NCI-H1436 treated with DMSO at 0.1 percent for 48 hours (cell line): ENCODE data around the gene CATSPERB.
"Not testable (repeated sequence)": the region's sequence is repeated elsewhere in the genome, so short reads cannot be mapped to it uniquely, and the experiment has no call there.

ENCODE experiments used
- DNase-seq: peaks from one replicate; lab custom pipeline; 2025; lab: John Stamatoyannopoulos, UW

CATSPERB gene

DNA sequence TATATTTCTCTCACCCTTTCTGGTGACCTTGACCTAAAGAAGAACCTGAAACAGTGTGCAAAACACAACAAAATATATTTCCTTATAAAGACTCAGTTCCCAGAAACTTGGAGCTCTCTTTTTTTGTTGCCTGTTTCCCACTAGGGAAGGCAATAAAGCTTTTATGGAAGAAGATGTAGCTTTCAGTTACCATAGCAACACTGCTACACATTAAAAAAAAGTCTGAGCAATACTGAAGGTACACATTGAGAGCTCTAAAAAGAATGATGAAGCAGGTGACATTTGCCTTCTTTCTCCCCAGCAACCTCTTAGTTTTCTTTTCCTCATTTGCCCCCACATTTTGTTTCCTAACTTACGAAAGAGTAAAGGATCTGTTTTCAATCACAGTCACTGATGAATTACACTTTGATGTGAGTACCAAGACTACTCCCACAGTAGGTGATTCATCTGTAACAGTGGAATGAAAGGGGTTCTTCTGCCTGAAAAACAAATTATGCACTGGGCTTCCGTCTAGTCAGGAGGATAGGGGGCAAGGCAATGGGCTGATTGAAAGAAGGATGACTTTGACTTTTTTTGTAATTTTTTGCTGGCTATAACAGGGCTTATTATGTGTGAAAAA, 1.1 kb upstream of the CATSPERB start:
- DNase-seq = no peak

DNA sequence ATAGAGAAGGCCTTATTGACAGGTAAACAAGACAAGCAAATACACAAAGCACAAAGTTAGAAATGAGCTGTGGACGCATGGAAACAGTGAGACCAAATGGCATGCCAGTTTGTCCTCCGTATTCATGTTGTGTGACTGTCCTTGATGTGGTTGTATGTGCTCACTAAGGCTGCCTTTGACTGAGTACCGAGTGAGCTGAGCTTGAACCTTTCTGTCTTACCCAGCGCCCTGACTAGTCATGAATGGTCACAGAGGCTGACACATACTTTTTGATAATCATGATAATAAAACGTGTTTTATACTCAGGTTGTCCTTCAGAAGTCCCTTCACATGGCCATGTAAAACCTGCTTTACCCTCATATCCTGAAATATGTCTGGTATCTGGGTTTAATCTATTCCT, 553 bp upstream of the CATSPERB start:
- DNase-seq = no peak

DNA sequence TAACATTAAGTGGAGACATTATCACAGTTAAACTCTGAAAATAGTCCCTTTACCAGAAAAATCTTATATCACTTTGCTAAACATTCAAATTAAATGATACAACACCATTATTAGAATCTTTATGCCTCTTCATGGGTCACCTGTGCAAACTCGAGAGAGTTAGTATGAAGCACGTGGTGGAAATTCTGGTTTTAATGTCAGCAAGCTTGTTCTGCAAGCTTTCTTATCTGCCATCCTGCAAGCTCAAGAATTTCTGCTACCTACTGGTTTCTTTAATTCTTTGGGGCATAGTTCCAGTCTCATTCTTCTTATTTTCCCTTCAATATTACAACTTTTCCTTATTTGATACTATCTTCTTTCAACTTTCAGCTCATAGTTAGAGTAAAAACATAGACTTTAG, 868 bp downstream of the CATSPERB start:
- DNase-seq = no peak

DNA sequence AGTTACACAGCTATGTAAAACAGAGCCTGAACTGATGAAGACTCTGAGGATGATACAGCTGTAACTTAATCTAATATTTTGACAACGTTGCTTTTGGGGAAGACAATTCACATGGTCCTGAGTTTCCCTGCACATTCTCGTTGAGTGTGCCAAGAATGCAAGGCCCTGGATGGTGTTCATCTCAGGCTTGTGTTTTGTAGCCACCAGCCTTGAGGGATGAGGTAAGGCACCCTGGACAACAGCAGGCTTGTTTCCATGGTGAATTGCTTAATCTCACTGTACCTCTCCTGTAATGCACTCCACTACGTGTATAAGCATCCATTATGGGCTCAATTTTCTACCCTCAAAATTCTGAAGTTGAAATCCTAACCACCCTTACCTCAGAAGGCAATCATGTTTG, 2.1 kb downstream of the CATSPERB start:
- no peak for DNase-seq

DNA sequence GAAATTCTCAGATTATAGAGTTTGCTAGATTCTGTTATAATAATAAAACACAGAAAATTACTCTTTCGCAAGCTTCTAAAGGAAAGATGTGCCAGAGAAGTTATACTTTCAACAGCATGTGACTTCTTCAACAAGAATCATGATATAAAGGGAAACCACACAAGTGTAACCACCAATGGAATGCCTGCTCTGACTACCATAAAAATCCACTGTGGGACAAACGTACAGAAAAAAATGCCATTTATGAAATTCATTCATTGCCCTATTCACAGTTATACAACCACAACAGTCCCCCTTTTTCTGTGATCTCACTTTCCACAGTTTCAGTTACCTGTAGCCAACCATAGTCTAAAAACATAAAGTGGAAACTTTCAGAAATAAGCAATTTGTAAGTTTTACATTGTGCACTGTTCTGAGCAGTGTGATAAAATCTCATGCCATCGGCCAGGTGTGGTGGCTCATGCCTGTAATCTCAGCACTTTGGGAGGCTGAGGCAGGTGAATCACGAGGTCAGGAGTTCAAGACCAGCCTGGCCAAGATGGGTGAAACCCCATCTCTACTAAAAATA, 3.2 kb downstream of the CATSPERB start:
- no peak for DNase-seq

DNA sequence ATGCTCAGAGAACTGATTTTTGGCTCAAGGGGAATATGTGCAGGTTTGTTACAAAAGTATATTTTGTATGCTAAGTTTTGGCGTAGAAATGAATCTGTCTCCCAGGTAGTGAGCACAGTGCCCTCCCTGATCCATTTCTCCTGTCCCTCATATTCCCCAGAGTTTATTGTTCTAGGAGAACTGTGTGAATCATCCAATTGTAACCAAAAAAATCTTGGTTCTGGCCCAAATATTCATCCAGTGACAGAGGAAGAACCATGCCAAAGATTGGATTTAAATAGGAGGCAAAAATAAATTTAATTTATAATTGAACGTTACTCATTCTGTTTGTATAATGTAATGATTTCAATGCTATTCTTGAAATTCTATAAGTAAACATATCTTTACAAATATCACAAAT, 4.8 kb downstream of the CATSPERB start:
- no peak for DNase-seq

DNA sequence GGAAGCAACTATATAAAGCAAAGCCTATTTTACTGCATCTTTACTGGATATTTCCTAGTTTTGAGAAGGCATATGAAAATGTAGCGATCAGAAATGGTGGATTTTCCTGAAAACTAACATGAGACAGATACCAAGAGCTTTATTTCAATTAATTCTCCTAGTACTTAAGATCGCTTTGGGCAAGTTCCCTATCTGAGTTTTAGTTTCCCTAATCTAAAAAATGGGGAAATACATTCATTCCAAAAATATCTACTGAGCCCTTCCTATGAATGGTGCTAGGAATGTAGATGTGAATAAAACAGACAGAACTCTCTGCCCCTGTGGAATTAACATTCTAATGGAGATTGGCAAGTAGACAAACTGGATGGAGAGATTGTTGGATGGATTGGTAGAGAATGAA, 8.4 kb downstream of the CATSPERB start:
- no peak for DNase-seq

DNA sequence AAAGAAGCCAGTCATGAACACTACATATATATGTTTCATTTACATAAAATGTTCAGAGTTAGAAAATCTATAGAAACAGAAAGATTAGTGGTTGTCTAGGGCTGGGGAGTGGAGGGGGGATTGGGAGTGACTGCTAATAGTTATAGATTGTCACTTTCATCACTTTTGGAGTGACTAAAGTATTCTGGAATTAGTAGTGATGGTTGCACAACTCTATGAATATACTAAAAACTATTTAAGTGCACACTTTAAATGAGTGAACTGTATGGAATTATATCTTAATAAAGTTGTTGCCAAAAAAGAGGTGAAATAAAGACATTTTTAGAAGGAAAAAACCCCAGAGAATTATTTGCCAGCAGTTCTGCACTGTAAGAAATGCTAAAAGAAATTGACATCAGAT, 9.5 kb downstream of the CATSPERB start:
- DNase-seq = no peak

DNA sequence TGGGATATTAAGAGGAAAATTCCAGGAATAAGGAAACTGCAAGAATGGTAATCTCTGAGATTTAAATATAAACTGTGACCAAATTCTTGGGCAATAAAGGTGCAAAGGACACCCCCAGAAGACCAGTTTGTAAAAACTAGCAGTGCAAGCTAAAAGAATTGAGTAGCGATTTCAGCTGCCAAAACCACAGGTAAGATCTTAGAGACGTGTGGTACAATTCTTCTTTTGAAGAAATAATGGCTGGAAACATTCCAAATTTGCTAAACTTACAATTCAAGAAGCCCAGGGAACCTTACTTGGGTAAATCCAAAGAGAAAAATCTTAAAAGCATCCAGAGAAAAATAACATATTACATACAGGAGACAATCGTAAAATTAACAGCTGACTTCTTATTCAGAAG, 12.0 kb downstream of the CATSPERB start:
- no peak for DNase-seq

DNA sequence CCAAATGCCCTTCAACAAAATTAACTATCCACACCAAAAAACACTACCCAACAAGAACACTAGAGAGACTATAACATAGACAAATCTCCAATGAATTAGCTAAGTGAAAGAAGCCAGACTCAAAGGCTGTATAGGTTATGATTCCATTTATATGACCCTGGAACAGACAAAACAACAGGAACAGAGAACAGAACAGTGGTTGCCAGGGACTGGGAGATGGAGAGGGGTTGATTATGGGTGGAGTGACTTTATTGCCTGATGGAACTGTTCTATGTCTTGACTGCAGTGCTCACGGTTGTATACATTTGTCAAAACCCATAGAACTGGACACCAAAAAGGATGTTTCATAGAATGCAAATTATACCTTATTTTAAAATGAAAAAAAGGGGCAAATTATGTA, 14.9 kb downstream of the CATSPERB start:
- DNase-seq = no peak

DNA sequence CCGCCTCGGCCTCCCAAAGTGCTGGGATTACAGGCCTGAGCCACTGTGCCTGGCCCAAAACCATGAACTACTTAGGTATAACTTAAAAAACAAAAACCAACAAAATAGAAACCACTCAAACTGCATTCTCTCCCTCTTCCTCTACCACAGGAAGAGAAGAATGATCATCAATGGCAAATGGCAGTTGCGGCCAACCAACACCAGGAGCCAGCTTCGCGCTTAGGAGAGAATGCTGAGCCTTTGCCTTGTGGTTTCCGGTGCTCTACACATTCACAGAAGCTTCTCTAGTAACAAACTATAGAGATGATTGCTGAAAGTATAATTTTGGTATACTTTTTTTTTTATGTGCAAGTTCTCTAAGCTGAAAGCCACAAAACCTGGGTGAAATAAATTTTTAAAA, 17.1 kb downstream of the CATSPERB start:
- no peak for DNase-seq

DNA sequence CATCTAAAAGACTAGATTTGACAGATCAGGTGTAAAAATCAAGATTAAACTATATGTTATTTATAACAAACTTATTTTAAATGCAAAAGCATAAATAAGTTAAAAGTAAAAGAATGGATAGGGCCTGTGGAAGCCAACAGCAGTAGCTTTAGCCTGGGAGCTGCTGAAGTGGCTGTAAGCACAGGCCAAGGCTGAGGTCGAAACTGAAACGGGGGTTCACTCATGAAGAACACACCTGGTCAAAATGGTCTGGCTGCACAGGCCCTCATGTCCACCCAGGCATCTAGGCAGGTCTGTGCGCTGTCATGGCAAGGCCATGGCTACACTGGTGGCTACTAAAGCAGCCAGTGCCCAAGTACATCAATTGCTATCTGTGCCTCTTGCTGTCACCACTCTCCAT, 23.1 kb downstream of the CATSPERB start:
- no peak for DNase-seq

DNA sequence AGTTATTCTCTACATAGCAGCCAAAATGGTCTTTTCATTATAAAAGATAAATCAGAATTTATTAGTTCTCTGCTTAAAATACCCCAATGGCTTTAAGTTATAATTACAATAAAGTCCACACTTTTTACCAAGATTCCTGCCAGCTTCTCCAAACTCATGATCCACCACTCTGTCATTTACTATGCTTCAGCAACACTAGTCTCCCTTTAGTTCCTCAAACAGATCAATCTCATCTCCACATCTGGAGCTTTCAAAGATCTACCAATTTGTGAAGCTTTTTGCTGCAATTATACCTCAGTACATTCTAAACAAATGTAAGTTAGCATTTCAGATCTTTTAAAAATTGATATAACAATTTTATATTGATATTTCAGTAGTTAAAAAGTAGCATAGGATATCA, 24.9 kb downstream of the CATSPERB start:
- DNase-seq = no peak

DNA sequence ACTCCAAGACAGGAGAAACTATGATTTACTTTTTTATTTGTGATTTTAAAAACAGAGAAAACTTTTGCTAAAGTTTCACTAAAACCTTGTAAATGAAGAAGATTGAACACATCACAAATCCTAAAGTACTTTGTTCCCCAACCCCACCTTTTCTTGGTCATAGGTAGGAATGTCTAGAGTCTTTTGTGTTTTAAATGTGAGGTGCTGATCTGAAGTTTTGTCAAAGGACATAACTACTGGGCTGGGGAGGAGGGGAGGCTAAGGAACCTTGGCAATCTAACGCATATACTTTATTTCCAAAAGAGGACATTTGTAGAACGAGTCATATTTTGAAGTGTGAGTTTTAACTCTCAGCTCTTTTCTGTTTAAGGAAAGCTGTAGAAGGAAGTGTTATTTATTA, 37.2 kb downstream of the CATSPERB start:
- no peak for DNase-seq

DNA sequence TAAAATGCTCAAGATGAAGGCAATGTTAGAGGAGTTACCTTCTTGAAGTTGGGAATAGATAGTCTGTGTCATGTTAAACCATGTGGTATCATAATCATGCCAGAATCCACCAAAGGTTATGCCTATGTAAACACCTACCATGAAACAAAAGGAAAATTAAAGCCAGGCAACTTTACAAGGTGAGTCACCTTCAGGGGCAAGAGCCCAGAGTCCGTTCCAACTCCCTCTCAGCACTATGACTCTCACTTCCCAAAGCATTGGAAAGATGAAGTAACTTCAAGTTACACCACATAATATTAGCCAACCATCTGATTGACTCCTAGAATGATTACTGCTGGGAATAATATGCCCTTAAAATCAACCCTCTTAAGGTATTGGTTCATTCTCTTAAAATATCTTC, 38.5 kb downstream of the CATSPERB start:
- DNase-seq = no peak

DNA sequence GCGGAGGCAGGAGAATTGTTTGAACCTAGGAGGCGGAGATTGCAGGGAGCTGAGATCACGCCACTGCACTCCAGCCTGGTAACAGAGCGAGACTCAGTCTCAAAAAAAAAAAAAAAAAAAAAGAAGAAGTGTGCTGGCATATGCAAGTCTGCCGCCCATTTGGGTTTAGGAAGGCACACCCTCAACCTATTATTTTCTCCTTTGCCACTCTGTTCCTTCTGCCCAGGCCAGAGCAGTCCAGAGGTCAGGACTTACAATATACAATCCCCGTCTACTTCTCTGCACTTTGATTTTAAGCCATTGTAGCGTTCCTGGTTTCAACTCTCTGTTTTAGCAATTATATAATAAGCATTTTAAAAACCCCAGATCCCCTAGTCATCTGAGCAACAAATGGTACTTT, 39.8 kb downstream of the CATSPERB start:
- DNase-seq = no peak

DNA sequence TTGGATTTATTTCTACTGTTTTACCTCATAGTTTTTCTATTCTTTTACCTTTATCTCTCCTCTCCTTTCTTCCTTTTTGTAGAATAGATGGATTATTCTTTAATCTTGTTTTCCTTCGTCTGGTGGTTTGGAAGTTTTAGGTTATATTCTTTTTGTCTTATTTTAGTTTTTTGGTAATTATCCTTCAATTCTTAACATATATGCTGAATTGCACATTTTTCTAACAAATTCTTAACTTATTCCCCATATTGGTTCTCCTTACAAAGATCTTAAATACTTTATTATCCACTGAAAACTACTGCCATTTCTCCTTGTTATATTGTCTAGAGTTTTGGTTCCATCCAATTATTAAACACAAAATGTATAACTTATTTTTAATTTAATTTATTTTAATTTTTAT, 42.3 kb downstream of the CATSPERB start:
- DNase-seq = no peak

DNA sequence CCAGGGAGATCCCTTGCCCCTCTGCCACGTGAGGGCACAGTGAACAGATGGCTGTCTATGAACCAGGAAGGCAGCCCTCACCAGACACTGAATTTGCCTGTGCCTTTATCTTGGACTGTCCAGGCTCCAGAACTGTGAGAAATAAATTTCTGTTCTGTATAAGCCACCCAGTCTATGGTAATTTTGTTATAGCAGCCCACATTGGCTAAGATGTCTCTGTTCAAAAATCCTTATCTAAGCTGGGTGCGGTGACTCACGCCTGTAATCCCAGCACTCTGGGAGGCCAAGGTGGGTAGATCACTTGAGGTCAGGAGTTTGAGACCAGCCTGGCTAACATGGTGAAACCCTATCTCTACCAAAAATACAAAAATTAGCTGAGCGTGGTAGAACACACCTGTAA, 44.5 kb downstream of the CATSPERB start:
- not testable (repeated sequence) for DNase-seq

DNA sequence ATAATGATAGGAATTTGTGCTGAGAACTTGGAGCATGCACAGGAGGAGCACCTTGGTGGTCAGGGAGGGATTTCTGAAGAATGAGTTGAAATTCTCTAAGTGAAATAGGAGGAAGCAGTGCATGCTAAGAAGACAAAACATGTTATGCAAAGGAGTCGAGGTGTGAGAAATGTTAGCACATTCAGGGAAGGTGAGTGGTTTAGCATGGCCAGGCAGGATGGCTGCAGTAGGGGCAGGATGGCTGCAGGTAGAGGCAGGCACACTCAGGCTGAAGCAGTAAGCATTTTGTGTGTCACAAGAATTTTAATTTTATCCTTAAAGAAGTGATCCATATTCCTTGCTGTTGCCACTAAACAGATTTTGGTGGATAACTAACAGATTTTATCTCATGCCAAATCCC, 46.3 kb downstream of the CATSPERB start:
- DNase-seq = no peak

DNA sequence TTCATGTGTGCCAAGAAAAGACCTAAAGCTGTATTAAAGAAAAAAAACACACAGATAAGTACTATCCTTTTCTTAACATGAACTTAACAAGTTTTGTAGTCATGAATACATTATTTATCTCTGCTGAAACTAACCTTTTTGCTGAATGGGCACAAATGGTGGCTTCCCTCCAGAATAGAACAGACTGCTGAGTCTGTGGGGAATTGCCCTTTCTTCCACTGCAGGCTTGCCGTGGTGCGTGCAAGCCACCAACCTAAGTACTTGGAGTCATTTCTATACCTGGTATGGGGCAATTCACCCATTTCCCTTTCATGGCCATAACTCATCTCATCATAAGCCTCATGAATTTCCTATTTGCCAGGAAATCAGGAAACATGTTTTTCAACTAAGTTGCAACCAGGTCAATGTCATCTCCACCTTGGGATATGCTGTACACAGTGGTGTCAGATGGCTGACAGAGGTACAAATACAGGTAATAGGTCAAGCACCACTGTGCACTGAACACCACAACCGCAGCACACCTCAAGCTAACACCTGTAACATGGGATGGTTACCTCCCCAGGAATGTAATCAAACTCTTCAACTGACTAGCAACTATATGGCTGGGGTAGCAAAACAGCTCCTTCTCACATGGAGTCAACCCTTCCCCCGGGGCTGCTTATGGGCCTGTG, 49.9 kb downstream of the CATSPERB start:
- DNase-seq = no peak

DNA sequence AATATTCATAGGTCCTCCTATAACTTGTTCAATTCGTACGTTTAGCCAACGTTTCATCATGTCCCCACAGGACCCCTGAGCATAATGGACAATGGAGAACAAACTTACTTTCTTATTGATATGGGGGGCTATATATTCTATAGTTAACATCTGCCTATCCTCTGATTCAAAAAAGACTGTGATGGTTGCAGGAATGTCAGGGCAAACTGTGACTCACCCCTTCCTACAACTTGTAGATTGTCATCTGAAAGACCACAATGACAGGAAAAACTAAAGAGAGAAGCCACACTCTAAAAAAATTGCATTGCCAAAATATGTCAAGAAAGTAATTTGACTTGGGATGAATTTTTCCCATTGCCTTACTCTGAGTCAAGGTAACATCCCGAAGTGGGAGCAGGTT, 50.8 kb downstream of the CATSPERB start:
- no peak for DNase-seq

DNA sequence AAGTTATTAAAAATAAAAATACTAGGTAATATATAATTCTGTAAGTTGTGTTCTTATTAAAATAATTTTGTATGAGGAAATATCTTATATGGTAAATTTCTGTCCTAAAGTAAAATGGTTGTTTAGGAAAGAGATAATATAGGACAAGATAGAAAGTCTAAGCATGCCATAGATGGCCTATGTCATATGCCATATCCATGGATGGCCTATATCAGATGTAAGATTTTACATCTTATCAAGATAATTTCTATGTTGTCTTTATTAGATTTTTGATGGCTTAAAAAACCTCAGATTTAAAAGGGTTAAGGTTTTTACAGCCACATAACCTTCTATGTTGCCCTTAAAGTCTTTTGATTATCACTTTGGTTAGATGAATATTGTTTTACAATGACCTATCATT, 52.6 kb downstream of the CATSPERB start:
- no peak for DNase-seq

DNA sequence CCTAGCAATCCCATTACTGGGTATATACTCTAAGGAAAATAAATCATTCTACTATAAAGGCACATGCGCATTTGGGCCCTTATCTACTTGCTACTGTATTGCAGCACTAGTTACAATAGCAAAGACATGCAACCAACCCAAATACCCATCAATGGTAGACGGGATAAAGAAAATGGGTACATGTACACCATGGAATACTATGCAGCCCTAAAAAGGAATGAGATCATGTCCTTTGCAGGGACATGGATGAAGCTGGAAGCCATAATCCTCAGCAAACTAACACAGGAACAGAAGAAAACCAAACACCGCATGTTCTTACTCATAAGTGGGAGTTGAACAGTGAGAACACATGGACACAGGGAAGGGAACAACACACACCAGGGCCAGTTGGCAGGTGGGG, 54.2 kb downstream of the CATSPERB start:
- not testable (repeated sequence) for DNase-seq

DNA sequence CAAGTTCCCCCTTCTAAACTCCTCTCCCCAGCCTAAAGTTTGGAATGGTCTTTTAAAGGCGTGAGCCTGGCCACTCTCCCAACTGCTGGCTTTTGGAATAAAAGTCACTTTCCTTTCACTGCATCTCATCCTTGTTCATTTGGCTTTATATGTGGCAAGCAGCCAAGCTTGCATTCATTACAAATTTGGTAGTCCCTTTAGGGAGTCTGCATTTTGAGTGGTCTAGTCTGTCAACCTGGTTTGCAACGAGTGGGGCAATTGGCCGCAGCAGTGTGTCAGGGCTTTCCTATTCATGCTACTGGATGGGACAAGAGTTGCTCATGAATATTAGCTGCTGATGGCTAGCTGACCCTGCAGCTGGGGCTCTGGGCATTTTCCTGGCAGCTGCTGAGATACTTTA, 57.0 kb downstream of the CATSPERB start:
- DNase-seq = no peak
